Gastrocnemius medialis (tissue), 4 donors: Measurements from ENCODE around the gene TTLL9. TPM values are rescaled to one million over a fixed set of nuclear protein-coding genes. Genes with fewer than 3 reads are reported as not detected.

ENCODE experiments used
- ATAC-seq, 2 donors: fragments of 150-250 bp; one replicate each; pipeline ENCODE4 v1.9.1; 2016
- DNase-seq, 2 donors: peaks; one replicate each; pipeline ENCODE4 v3.0.0-alpha.2; 2019
- H3K27ac ChIP-seq, 4 donors: fragments of 200-600 bp; sonication (generic); 1 replicate in 1 of 4; 2 replicates in 3 of 4; pipeline ENCODE4 v1.5.1; 2016 to 2018; ENCODE audit warnings: mild to moderate bottlenecking in 2 of 4, moderate library complexity in 1 of 4
- H3K27me3 ChIP-seq, 3 donors: fragments of 200-600 bp; sonication (generic) in 2 of 3; 1 replicate in 1 of 3; 2 replicates in 2 of 3; pipeline versions ENCODE4 v1.5.1 to v1.6.0; 2016 to 2019; ENCODE audit warnings: mild to moderate bottlenecking in 1 of 3, moderate library complexity in 1 of 3
- H3K36me3 ChIP-seq, 2 donors: fragments of 200-600 bp; sonication (generic) in 1 of 2; one replicate each; pipeline ENCODE4 v1.5.1; 2017 to 2018
- H3K4me1 ChIP-seq, 2 donors: fragments of 200-600 bp; sonication (generic) in 1 of 2; one replicate each; pipeline ENCODE4 v1.5.1; 2016 to 2017; ENCODE audit warnings: mild to moderate bottlenecking in 2 of 2
- H3K4me3 ChIP-seq, 4 donors: fragments of 200-600 bp; sonication (generic) in 3 of 4; 1 replicate in 1 of 4; 2 replicates in 3 of 4; pipeline ENCODE4 v1.5.1; 2016 to 2019; ENCODE audit warnings: mild to moderate bottlenecking in 2 of 4
- H3K9me3 ChIP-seq, 3 donors: fragments of 200-600 bp; sonication (generic) in 2 of 3; 1 replicate in 1 of 3; 2 replicates in 2 of 3; pipeline ENCODE4 v1.5.1; 2016 to 2019
- CTCF ChIP-seq, 5 experiments: fragments of 450-650 bp in 3 of 5; fragments of 200-600 bp in 2 of 5; sonication (generic) in 2 of 5; IDR thresholded peaks in 4 of 5; conservative IDR thresholded peaks in 1 of 5; 1 replicate in 4 of 5; 2 replicates in 1 of 5; pipeline ENCODE4 v1.5.1; 2016 to 2019; ENCODE audit warnings: antibody characterized with exemption in 5 of 5, mild to moderate bottlenecking in 3 of 5, moderate library complexity in 3 of 5
- POLR2A ChIP-seq, 2 donors: fragments of 450-650 bp; IDR thresholded peaks; one replicate each; pipeline ENCODE4 v1.6.1; 2017; ENCODE audit warnings: antibody characterized with exemption in 2 of 2, mild to moderate bottlenecking in 2 of 2, moderate library complexity in 2 of 2
- in situ Hi-C, 4 donors: fragments of 200-750 bp; cut with MboI; loops; one replicate each; pipeline versions ENCODE4 v1.15.0 to v1.8.0; 2017; ENCODE audit warnings: low sequenced_read_pairs in 4 of 4
- intact Hi-C: fragments of 100-400 bp; cut with DNase I; formaldehyde crosslinking; loops from one replicate; pipeline ENCODE4 v1.15.1; 2023; ENCODE audit warnings: low total_unique reads
- total RNA-seq, 4 donors: library from RNA; depleted of rRNA; stranded (reverse); fragments of >200 nt; gene quantifications; one replicate each; pipeline versions ENCODE4 v1.1.0 to v1.2.3, GENCODE V29; 2016

Gene TTLL9
- total RNA-seq, 4 donors from 2014 or later, result not detected

- no peak for DNase-seq
- no peak for TF ChIP-seq POLR2A (IDR thresholded peaks at IDR 0.05)
- no peak for TF ChIP-seq CTCF (IDR thresholded peaks at IDR 0.05 in 4 of 5, conservative IDR thresholded peaks at IDR 0.05 in 1 of 5)
- intact Hi-C loops, result no loop called here
- Histone ChIP-seq H3K4me3 (no peak overlapping the region), H3K27me3 (peaks cover 13 to 18% (median 17%) of the 10 kb centered on the region in 3 donors), H3K27ac (no peak overlapping the region), H3K36me3 (no peaks in the 10 kb centered on the region), H3K4me1 (no peaks in the 10 kb centered on the region), H3K9me3 (no peaks in the 10 kb centered on the region)
- in situ Hi-C loops, result no loop called here
- ATAC-seq, result no peak
Measured at GRCh38 chr20:31991339-31991705, 120.9 kb downstream of the TTLL9 start.

GRCh38 chr20:31992086-31992485 lies 121.7 kb downstream of the TTLL9 start:
- in situ Hi-C loops (no loop called here), intact Hi-C loops (no loop called here)
- no peak for DNase-seq
- no peak for ATAC-seq
- no peak for TF ChIP-seq POLR2A (IDR thresholded peaks at IDR 0.05)
- no peak for TF ChIP-seq CTCF (IDR thresholded peaks at IDR 0.05 in 4 of 5, conservative IDR thresholded peaks at IDR 0.05 in 1 of 5)
- H3K4me3 ChIP-seq, result no peak overlapping the region
- H3K27me3 ChIP-seq, result peaks cover 13 to 18% (median 17%) of the 10 kb centered on the region in 3 donors
- H3K4me1 ChIP-seq, result no peaks in the 10 kb centered on the region
- no peaks in the 10 kb centered on the region for H3K9me3 ChIP-seq
- no peaks in the 10 kb centered on the region for H3K36me3 ChIP-seq
- no peak overlapping the region for H3K27ac ChIP-seq

Other genes starting within 250 kb of the TTLL9 start
- 10 to 100 TPM in 1 of 4 donors, 1 to 10 TPM in 3; 3.9 to 10.4 (median 4.3) TPM for gene COX4I2, start 232.7 kb upstream of the TTLL9 start, total RNA-seq
- 10 to 100 TPM; 41.5 to 87.8 (median 55.3) TPM for gene BCL2L1, start 147.8 kb upstream of the TTLL9 start, total RNA-seq
- 1 to 10 TPM in 2 of 4 donors, under 1 TPM in 2; 0.46 to 1.9 (median 1.0) TPM for gene TPX2, start 131.3 kb upstream of the TTLL9 start, total RNA-seq
- gene MYLK2, start 51.3 kb upstream of the TTLL9 start, total RNA-seq, result 100 to 1,000 TPM in 2 of 4 donors, 10 to 100 TPM in 2; 17.2 to 255 (median 88.4) TPM
- under 1 TPM in 1 of 4 donors, not detected in 3; 0.33 TPM for gene FOXS1, start 25.0 kb upstream of the TTLL9 start, total RNA-seq
- 1 to 10 TPM in 1 of 4 donors, not detected in 3; 1.1 TPM for gene DUSP15, start 107 bp upstream of the TTLL9 start, total RNA-seq
- gene PDRG1, start 81.4 kb downstream of the TTLL9 start, total RNA-seq, result 10 to 100 TPM in 2 of 4 donors, 1 to 10 TPM in 2; 7.0 to 12.9 (median 9.6) TPM
- gene XKR7, start 97.5 kb downstream of the TTLL9 start, total RNA-seq, result not detected
- gene CCM2L, start 139.8 kb downstream of the TTLL9 start, total RNA-seq, result 1 to 10 TPM; 2.2 to 5.8 (median 3.2) TPM
- 1 to 10 TPM; 1.4 to 4.7 (median 4.2) TPM for gene HCK, start 181.6 kb downstream of the TTLL9 start, total RNA-seq
- gene TM9SF4, start 239.1 kb downstream of the TTLL9 start, total RNA-seq, result 10 to 100 TPM; 18.0 to 22.9 (median 21.0) TPM